BLaER1 (cell line): Measurements from ENCODE around the gene TSPAN5.

Experiments
- H3K27ac ChIP-seq: shearing (Covaris generic); formaldehyde crosslinking; 2 replicates; pipeline ENCODE4 v1.8.1; 2022
- H3K27me3 ChIP-seq: shearing (Covaris generic); formaldehyde crosslinking; 2 replicates; pipeline ENCODE4 v1.8.1; 2022
- H3K36me3 ChIP-seq: shearing (Covaris generic); formaldehyde crosslinking; 2 replicates; pipeline ENCODE4 v1.8.1; 2022
- H3K4me1 ChIP-seq: shearing (Covaris generic); formaldehyde crosslinking; 2 replicates; pipeline ENCODE4 v1.8.1; 2022
- H3K4me2 ChIP-seq: shearing (Covaris generic); formaldehyde crosslinking; 2 replicates; pipeline ENCODE4 v1.8.1; 2022
- H3K4me3 ChIP-seq: shearing (Covaris generic); formaldehyde crosslinking; 2 replicates; pipeline ENCODE4 v1.8.1; 2022
- H3K9ac ChIP-seq: shearing (Covaris generic); formaldehyde crosslinking; 2 replicates; pipeline ENCODE4 v1.8.1; 2022
- H3K9me3 ChIP-seq: shearing (Covaris generic); formaldehyde crosslinking; 2 replicates; pipeline ENCODE4 v1.8.1; 2022
- H4K20me1 ChIP-seq: shearing (Covaris generic); formaldehyde crosslinking; 2 replicates; pipeline ENCODE4 v1.8.1; 2022
- Cebpa-rat ChIP-seq: shearing (Covaris generic); IDR thresholded peaks from 2 replicates; pipeline ENCODE4 v1.8.1; 2022

TSPAN5 gene

DNA sequence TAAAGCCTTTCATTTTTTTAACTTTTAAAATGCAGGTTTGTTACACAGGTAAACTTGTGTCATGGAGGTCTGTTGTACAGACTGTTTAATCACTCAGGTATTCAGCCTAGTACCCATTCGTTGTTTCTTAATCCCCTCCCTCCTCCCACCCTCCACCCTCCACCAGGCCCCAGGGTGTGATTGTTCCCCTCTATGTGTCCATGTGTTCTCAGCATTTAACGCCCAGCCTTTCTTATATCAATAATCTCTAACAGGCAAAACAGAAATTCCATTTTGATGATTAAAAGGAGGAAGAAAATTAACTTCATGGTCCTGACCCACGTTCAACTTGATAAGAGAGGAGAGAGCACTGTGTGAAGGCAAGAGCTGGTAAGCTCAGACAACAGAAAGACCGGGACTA is 75.1 kb downstream of the TSPAN5 start:
- H3K4me3 ChIP-seq: no peak overlapping the region
- H3K36me3 ChIP-seq: no peaks in the 10 kb centered on the region
- no peak overlapping the region for H3K27ac ChIP-seq
- H3K4me2 ChIP-seq: no peak overlapping the region
- no peaks in the 10 kb centered on the region for H4K20me1 ChIP-seq
- 0 out of 2 replicates have a peak, but pooled peaks cover 10% of the 10 kb centered on the region for H3K4me1 ChIP-seq
- TF ChIP-seq Cebpa-rat: no peak
- H3K9me3 ChIP-seq: no peaks in the 10 kb centered on the region
- no peaks in the 10 kb centered on the region for H3K27me3 ChIP-seq
- H3K9ac ChIP-seq: no peak overlapping the region

DNA sequence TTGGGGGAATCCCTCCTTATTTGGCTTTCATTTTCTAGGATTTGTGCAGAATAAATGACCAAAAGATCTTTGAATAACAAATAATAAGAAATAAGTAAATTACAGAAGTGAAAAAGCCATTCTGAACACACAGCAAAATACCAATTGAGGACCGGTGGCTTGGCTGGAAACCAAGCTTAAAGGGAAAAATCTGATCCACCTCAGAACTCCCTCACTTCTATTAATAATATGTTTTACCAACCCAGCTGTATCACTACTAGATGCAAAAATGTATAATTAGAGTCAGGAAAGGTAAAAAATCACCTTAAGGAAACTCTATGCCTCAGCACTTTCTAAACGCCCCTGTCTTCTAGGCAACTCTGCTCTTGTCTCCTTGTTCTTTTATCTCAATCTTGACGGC is 77.3 kb downstream of the TSPAN5 start:
- H3K4me1 ChIP-seq: peaks cover 16% of the 10 kb centered on the region; the same call in 1 of the 2 replicates
- no peak overlapping the region for H3K9ac ChIP-seq
- H3K27ac ChIP-seq: no peak overlapping the region
- H3K36me3 ChIP-seq: no peaks in the 10 kb centered on the region
- TF ChIP-seq Cebpa-rat: no peak
- H3K4me3 ChIP-seq: no peak overlapping the region
- H3K9me3 ChIP-seq: no peaks in the 10 kb centered on the region
- no peaks in the 10 kb centered on the region for H4K20me1 ChIP-seq
- H3K27me3 ChIP-seq: no peaks in the 10 kb centered on the region
- no peak overlapping the region for H3K4me2 ChIP-seq

DNA sequence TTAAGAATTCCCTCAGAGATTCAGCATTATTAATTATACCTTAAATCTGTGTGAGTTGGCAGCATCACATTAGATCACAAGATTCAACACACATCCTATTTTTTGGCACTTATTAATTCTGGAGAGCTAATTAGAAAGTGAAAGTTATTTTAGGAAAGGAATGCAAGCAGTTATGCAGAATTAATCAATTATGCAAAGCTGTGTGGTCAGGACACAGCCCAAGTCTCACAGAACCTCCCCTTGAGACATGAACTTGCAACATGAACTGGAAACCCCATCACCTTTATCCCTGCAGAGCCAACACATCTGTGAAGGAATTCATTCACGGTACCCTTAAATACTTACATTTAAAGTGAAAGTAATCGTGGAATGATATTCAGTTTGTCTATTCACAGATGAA is 80.5 kb downstream of the TSPAN5 start:
- TF ChIP-seq Cebpa-rat: no peak
- Histone ChIP-seq H4K20me1 (no peaks in the 10 kb centered on the region), H3K4me3 (no peak overlapping the region), H3K27me3 (no peaks in the 10 kb centered on the region), H3K27ac (no peak overlapping the region), H3K36me3 (no peaks in the 10 kb centered on the region), H3K4me1 (peaks cover 16% of the 10 kb centered on the region; the same call in 1 of the 2 replicates), H3K9ac (no peak overlapping the region), H3K9me3 (no peaks in the 10 kb centered on the region), H3K4me2 (peak overlapping the region; percentile 32; the same call in 1 of the 2 replicates)

DNA sequence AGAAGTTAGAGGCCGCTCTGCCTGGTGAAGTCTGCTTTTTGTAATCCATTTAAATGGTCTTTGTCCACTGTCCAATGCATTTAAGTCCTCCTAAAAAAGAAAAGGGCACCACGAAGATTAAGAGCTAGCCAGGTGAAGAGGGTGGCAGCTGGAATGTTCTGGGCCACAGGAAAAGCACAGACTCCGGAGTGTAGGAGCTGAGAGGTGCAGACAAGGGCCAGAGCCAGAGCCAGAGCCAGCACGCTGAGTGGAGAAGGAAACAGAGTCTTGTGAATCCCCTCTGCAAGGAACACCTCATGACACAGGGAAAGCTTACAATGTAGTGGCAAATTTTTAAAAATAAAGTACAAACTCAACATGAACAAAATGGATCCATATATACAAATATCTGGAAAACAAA is 83.6 kb downstream of the TSPAN5 start:
- peaks cover 7% of the 10 kb centered on the region; the same call in 1 of the 2 replicates for H3K4me1 ChIP-seq
- no peaks in the 10 kb centered on the region for H3K36me3 ChIP-seq
- no peak overlapping the region for H3K4me2 ChIP-seq
- H3K4me3 ChIP-seq: no peak overlapping the region
- H3K27ac ChIP-seq: no peak overlapping the region
- no peaks in the 10 kb centered on the region for H3K9me3 ChIP-seq
- H4K20me1 ChIP-seq: no peaks in the 10 kb centered on the region
- no peaks in the 10 kb centered on the region for H3K27me3 ChIP-seq
- TF ChIP-seq Cebpa-rat: no peak
- H3K9ac ChIP-seq: no peak overlapping the region

DNA sequence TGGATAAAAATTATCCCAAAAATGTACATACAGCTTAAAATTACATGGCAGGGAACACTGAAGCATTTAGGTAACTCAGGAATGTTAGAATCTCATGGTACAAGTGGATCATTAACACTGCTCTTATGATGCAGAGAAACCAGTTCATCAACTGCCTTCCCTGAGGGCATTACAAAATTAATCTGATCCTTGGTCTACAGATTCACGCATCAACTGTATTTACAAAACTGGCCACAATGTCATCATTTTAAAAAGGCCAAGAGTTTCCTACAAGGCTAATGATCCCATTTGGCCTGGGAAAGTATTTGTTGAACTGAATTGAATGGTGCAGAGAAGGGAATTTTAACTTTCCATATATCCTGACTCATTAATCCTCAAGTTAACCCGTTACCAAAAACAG is 84.6 kb downstream of the TSPAN5 start:
- no peak overlapping the region for H3K4me2 ChIP-seq
- peaks cover 7% of the 10 kb centered on the region; the same call in 1 of the 2 replicates for H3K4me1 ChIP-seq
- no peak for TF ChIP-seq Cebpa-rat
- no peak overlapping the region for H3K4me3 ChIP-seq
- no peaks in the 10 kb centered on the region for H3K9me3 ChIP-seq
- H3K27ac ChIP-seq: no peak overlapping the region
- H3K27me3 ChIP-seq: no peaks in the 10 kb centered on the region
- no peaks in the 10 kb centered on the region for H3K36me3 ChIP-seq
- H4K20me1 ChIP-seq: no peaks in the 10 kb centered on the region
- H3K9ac ChIP-seq: no peak overlapping the region

DNA sequence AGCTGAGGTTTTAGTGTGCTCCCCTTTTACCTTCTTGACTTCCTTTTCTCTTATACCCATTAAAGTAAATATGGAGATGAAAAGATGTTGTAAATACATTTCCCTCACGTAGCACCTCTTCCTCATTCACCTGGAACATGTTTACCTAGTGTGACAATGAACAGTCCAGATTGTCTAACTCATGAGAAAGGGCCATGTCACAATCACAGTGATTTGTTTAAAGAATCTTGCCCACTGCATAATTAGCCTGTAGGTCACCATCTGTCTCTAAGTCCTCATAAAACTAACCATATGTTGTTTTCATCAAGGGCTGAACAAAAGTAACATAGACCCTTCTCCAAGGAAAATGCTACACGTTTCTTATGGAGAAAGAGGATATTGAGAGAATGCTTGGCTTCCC is 85.7 kb downstream of the TSPAN5 start:
- Histone ChIP-seq H3K27me3 (no peaks in the 10 kb centered on the region), H3K27ac (no peak overlapping the region), H3K9ac (no peak overlapping the region)

DNA sequence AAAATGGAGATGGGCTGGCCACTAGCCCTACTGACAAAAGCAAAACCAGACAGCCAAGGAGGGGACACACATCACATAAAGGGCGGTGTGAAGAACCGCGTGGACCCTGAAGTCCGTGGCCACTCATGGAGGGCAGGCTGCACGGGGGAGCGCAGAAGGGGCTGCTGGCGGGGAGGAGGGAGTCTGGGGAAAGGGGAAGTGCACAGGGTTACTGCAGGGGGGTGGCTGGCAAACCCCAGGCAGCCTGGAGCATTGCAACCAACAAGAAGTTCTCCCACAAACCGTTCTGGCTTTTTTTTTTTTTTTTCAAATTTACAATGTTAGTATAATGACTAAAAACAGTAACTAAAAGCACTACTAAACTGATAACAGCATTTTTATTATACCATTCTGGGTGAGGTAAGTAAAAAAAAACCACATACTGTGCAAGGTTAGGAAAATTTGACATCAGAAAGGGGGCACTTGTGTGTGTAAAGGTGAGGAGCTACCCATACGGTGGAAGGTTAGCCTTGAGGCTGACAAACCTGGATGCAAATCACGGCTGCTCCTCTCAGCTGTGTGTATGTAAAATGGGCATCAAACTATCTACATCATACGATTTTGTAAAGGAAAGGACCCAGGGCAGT is 87.1 kb downstream of the TSPAN5 start:
- no peak overlapping the region for H3K9ac ChIP-seq
- no peak overlapping the region for H3K4me3 ChIP-seq
- no peaks in the 10 kb centered on the region for H3K27me3 ChIP-seq
- TF ChIP-seq Cebpa-rat: no peak
- H3K27ac ChIP-seq: no peak overlapping the region
- no peaks in the 10 kb centered on the region for H3K36me3 ChIP-seq
- no peaks in the 10 kb centered on the region for H4K20me1 ChIP-seq
- H3K9me3 ChIP-seq: no peaks in the 10 kb centered on the region
- no peak overlapping the region for H3K4me2 ChIP-seq
- H3K4me1 ChIP-seq: peaks cover 5% of the 10 kb centered on the region

More for the DNA sequence above, 85.7 kb downstream of the TSPAN5 start:
- Histone ChIP-seq H4K20me1 (no peaks in the 10 kb centered on the region), H3K4me2 (no peak overlapping the region), H3K36me3 (no peaks in the 10 kb centered on the region), H3K4me1 (peaks cover under 1% of the 10 kb centered on the region; the same call in 1 of the 2 replicates), H3K4me3 (no peak overlapping the region), H3K9me3 (no peaks in the 10 kb centered on the region)
- no peak for TF ChIP-seq Cebpa-rat

DNA sequence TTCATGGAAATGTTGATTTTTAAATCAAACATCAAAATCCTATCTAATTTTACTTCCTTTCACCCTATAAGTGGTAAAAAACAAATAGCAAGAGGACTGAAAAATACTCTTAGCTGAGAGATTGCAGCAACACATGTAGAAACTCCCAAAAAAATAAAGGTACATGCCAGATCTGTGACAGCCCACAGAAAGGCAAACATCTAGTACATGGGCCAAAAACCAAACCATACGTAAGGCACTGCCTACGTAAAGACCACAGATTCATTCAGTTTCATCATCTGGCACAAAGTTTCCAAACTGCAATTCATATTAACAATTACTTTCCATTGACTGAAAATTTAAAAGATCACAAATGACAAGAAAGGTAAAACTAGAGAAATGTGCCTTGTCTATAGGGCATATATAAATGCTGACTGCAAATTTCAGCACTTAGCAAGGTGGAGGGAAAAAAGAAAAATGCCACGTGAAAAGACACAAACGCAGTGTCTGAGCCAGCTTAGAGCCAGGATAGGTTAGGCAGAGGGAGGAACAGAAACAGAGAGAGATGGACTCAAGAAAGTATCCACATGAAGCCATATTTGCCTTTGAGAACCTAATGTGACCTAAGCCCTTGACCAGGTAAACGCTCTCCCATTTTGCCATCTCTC is 88.1 kb downstream of the TSPAN5 start:
- TF ChIP-seq Cebpa-rat: no peak
- Histone ChIP-seq H3K9me3 (no peaks in the 10 kb centered on the region), H3K9ac (no peak overlapping the region), H4K20me1 (no peaks in the 10 kb centered on the region), H3K4me3 (no peak overlapping the region), H3K27me3 (no peaks in the 10 kb centered on the region), H3K36me3 (no peaks in the 10 kb centered on the region), H3K27ac (no peak overlapping the region), H3K4me1 (peaks cover 13% of the 10 kb centered on the region), H3K4me2 (no peak overlapping the region)

DNA sequence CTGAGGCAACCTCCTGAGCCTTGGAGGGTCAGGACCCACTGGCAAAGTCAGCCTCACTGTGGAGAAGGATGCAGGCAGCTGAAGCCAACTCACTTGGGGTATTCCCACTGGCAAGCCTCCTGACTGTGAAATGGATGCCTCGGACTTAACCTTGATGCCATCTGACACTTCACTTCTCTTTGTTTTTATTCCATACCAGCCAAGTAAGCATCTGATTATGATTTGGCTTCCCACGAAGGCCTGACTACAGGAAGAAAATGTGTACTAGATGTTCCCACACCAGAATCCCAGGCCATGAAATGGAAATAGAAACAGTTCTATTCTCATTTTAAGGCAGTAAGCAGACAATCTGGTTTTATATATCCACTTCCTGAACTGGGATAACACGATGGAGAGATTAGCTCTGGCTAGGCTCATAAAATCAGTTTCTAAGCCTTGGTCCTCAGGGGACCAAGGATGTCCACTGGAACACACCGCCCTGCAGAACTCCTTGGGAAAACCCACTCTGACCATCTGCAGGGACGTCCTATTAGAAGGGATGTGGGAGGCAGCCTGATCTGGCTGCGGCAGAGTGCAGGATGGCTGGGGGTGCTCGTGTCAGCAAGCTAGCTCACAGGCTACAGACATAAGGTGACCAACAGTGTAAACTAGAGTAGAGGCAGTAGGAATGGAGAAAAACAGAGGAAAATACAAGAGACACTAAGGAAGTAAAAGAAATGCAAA is 89.3 kb downstream of the TSPAN5 start:
- no peak for TF ChIP-seq Cebpa-rat
- H3K4me3 ChIP-seq: no peak overlapping the region
- no peaks in the 10 kb centered on the region for H3K9me3 ChIP-seq
- no peaks in the 10 kb centered on the region for H3K27me3 ChIP-seq
- H3K4me2 ChIP-seq: no peak overlapping the region
- no peaks in the 10 kb centered on the region for H3K36me3 ChIP-seq
- H3K9ac ChIP-seq: no peak overlapping the region
- no peak overlapping the region for H3K27ac ChIP-seq
- no peaks in the 10 kb centered on the region for H4K20me1 ChIP-seq
- H3K4me1 ChIP-seq: peaks cover 13% of the 10 kb centered on the region

DNA sequence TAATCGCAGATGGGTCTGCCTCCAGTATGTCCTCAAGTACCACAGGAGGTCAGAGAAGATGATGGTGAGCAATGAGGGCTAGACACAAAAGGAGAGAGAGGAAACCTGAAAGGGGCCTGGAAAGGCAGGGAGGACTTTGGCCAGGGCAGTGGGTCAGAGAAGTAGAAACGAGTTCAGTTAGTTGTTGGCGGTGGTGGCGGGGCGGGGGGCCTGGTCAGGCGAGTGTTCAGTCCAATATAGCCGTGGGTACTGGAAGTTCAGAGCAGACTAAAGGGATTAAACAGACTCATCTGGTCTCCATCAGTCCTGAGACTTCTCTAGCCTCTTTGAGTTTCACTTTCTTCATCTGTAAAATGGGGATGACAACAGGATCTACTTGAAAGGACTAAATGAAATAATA is 90.8 kb downstream of the TSPAN5 start:
- Histone ChIP-seq H4K20me1 (no peaks in the 10 kb centered on the region), H3K27ac (no peak overlapping the region), H3K9ac (no peak overlapping the region), H3K36me3 (no peaks in the 10 kb centered on the region), H3K9me3 (no peaks in the 10 kb centered on the region), H3K4me2 (no peak overlapping the region), H3K4me1 (peaks cover 13% of the 10 kb centered on the region), H3K4me3 (no peak overlapping the region), H3K27me3 (no peaks in the 10 kb centered on the region)
- TF ChIP-seq Cebpa-rat: no peak
